Fibroblast of the conjunctiva (primary cell): ENCODE measurements around the gene CSAD.
"Not testable (repeated sequence)": the region's sequence is repeated elsewhere in the genome, so short reads cannot be mapped to it uniquely, and the experiment has no call there.

Experiments used
- DNase-seq: peaks from one replicate; pipeline ENCODE4 v3.0.0-alpha.2; 2010; ENCODE audit warnings: low read depth

CSAD gene

GRCh38 chr12:53217931-53218307 lies 37.2 kb upstream of the CSAD start:
- no peak for DNase-seq

DNA sequence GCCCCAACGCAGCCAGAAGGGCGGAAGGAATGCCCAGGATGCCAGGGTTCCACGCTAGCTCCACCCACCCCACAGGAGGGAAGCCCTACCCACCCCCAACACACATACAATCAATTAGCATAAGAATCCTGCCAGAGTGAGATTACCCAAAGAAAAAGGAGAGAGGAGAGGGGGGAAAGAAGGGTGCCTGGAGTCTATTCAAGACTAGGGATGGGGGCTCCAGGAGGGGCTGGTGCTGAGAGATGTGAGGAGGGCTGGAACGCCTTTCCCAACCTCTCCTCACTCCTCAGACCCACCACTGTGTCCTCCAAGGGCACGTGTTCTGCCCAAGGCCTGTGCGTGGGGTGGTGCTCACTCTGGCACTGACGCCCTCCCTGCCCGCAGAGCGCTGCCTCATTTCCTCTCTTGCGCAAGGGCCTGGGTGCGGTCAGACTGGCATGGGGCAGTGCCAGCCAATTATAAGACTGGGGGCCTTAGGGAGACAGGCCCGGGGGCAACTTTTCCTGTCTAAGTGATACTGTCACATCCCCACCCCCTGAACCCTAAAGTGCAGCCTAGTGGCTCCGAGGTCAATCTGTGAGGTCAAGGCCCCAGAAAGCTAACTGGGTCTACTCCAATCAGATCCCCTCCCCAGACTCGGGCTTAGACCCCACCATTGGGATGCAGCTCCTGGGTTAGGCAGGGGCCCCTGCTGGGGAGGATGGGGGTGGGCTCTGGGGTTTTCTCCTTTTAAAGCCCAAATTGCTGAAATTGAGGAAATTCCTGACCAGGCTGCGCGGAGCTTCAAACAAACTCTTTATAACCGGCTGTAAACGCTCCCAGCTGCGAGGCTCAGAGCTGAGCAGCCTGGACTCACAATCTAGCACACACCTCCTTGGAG lies 36.6 kb upstream of the CSAD start:
- DNase-seq = no peak

GRCh38 chr12:53215497-53215896 lies 34.8 kb upstream of the CSAD start:
- no peak for DNase-seq

GRCh38 chr12:53214687-53215455 lies 34.1 kb upstream of the CSAD start:
- no peak for DNase-seq

DNA sequence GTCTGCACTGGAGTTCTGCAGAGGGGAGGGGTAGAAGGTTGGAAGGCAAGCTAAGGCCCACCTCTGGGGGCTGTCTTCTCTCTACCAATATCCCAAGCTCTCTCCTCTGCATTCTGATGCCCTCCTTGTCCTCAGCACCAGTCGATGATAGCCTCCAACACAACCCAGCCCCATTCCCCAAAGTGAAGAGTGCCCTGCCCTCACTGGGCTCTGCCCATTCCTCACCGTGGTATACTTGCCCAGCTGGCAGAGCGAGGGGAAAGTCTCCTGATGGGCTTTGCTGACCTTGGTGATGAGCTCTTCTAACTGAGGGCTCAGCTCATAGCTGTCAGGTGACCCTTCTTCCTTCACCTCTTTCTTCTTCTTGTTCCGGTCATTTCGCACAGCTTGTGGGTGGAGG lies 33.5 kb upstream of the CSAD start:
- DNase-seq = no peak

DNA sequence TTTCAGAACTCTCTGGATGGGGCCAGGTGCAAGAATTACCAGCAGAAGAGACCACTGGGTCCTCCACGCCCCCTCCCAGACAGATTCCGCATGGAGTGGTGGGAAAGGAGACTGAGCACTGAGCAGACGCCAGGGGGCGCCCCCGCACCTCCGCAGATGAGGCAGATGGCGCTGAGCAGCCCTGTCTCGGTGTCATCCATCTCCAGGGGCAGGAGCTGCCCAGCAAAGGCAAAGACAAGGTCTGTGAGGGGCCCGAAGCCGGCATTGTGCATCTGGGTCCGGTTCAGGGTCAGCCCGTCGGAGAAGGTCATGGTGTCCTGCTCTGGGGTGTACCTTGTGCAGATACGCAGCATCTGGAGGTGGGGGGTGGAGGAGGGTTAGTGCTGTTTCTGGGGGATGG lies 32.6 kb upstream of the CSAD start:
- DNase-seq = no peak

- DNase-seq = no peak
Measured at GRCh38 chr12:53212931-53213330, 32.2 kb upstream of the CSAD start.

GRCh38 chr12:53211476-53212381 lies 31.0 kb upstream of the CSAD start:
- no peak for DNase-seq

GRCh38 chr12:53210843-53211242 lies 30.1 kb upstream of the CSAD start:
- DNase-seq = no peak

GRCh38 chr12:53208877-53209463 lies 28.2 kb upstream of the CSAD start:
- DNase-seq = no peak

DNA sequence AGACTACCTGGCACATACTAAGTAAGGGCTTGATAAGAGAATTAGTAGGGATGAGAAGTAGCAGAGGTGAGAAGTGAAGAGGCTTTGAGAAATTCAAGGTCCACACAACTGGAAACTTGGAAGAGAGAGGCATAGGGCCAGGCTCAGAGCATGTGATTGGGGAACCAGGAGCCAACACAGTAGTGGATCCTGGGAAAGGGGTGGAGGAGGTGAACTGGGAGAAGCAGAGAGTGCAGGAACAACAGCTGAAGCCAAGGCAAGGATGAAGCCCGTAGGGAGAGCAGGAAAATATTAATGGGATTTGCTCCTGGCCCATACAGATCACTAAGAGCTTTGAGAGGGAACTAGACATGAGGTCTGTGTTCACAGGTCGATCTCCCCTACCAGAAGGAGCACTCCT lies 27.7 kb upstream of the CSAD start:
- DNase-seq = no peak

GRCh38 chr12:53207042-53207441 lies 26.3 kb upstream of the CSAD start, which contains the start of gene ITGB7:
ITGB7 (minus strand) TSS chr12:53207251; CDS start chr12:53200443, 6,808 bp downstream.
- DNase-seq = no peak

- DNase-seq = peak; percentile 67
Measured at GRCh38 chr12:53205747-53206419, 25.2 kb upstream of the CSAD start.

GRCh38 chr12:53204351-53204750 lies 23.6 kb upstream of the CSAD start:
- no peak for DNase-seq

GRCh38 chr12:53202316-53202715 lies 21.6 kb upstream of the CSAD start:
- DNase-seq = not testable (repeated sequence)

DNA sequence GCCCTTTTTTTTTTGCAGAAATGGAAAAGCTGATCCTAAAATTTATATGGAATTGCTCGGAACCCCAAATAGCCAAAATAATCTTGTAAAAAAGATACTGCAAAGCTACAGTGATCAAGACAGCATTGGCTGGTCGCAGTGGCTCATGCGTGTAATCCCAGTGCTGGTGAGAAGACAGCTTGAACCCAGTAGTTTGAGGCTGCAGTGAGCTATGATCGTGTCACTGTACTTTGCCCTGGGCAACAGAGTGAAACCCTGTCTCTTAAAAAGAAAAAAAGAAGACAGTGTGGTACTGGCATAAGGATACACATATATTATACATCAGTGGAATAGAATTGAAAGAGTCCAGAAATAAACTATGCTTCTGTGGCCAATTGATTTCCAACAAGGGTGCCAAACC lies 20.9 kb upstream of the CSAD start:
- no peak for DNase-seq

DNA sequence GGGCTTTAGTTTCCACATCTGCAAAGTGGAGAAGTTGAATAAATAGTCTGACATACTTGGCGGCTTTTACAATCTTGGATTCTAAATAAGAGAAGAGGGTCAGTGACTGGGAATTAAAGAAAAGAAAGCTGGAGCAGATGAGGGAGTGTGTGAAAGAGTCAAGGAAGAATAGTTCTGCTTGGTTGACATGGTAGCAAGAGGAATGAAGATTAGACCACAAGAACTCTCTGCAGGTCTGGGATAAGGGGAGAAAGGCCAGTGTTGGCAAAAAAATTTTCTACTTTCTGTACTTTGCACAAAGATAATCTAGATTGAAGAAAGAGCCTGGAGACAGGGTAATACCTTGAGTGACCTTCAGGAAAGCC lies 20.4 kb upstream of the CSAD start:
- DNase-seq = no peak

DNA sequence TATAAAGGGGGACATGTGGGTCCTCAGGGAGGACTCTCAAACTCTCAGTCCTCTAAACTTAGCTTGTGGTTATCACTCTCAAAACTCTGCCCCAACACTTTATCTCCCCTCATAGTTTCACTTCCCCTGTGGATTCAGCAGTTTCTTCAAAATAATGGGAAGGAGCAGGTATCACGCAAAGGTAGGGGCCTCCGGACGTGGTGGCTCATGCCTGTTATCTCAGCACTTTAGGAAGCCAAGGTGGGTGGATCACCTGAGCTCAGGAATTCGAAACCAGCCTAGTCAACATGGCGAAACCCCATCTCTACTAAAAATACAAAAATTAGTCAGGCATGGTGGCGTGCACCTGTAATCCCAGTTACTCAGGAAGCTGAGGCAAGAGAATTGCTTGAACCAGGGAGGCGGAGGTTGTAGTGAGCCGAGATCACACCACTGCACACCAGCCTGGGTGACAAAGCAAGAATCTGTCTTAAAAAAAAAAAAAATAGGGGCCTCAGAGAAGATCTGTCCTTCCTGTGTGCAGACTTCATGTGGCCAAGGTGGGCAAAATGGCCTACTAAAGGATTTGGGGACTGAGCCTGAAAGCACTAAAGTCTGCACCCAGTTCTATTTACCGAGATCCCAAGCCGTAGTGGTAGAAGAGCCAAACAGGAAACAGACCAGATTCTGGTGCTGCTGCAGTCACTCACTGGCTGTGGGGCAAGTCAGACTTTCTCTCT lies 19.9 kb upstream of the CSAD start:
- no peak for DNase-seq

DNA sequence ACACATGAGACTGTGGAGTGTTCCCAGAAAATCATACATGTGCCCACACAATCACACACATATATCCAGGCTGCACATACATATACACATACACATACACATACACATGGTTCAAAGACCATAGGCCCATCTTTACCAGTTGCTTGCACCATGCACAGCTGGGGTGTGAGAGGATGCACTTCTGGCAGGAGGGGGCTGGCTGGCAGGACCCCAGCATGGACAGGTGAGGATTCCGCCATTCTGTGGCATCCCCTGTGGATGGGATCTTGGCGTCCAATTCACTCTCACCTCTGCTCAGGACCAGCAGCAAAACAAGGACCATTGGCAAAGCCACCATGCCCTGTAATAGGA lies 19.4 kb upstream of the CSAD start:
- no peak for DNase-seq

DNA sequence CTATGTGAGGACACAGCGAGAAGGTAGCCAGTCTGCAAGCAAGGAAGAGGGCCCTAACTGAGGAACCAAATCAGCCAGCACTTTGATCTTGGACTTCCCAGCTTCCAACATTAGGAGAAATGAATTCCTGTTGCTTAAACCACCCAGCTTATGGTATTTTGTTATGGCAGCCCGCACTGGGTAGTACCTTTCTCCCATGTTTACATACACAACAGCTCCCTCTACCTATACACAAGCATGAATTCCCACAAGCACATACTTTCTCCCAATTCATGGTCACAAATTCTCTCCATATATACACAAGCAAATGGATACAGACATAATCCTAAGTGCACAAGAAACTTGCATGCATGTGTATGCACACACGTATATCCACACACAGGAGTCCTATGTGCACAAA lies 19.0 kb upstream of the CSAD start:
- no peak for DNase-seq
